Esophagus squamous epithelium (tissue), 5 donors: Measurements from ENCODE around the gene PHOX2A. TPM values are rescaled to one million over a fixed set of nuclear protein-coding genes. Genes with fewer than 3 reads are reported as not detected.

Experiments used
- DNase-seq: peaks from one replicate; lab custom pipeline; 2025; lab: John Stamatoyannopoulos, UW
- H3K27ac ChIP-seq, 4 donors: fragments of 200-600 bp; sonication (generic); one replicate each; pipeline ENCODE4 v1.5.1; 2016 to 2019; ENCODE audit warnings: mild to moderate bottlenecking in 1 of 4
- H3K27me3 ChIP-seq, 4 donors: fragments of 200-600 bp; sonication (generic); 1 replicate in 3 of 4; 2 replicates in 1 of 4; pipeline versions ENCODE4 v1.5.1 to v1.6.0; 2017 to 2021; ENCODE audit warnings: antibody characterized with exemption in 1 of 4
- H3K36me3 ChIP-seq, 3 donors: fragments of 200-600 bp; sonication (generic); one replicate each; pipeline ENCODE4 v1.5.1; 2016 to 2019
- H3K4me1 ChIP-seq, 3 donors: fragments of 200-600 bp; sonication (generic); one replicate each; pipeline ENCODE4 v1.5.1; 2017 to 2019
- H3K4me3 ChIP-seq, 4 donors: fragments of 200-600 bp; sonication (generic); 1 replicate in 3 of 4; 2 replicates in 1 of 4; pipeline ENCODE4 v1.5.1; 2016 to 2019; ENCODE audit warnings: mild to moderate bottlenecking in 2 of 4, moderate library complexity in 1 of 4
- H3K9me3 ChIP-seq, 3 donors: fragments of 200-600 bp; sonication (generic); one replicate each; pipeline ENCODE4 v1.5.1; 2016 to 2019
- CTCF ChIP-seq, 6 experiments: fragments of 450-650 bp in 4 of 6; fragments of 200-600 bp in 2 of 6; sonication (generic) in 2 of 6; IDR thresholded peaks; one replicate each; pipeline ENCODE4 v1.5.1; 2016 to 2019; ENCODE audit warnings: antibody characterized with exemption in 6 of 6, mild to moderate bottlenecking in 4 of 6, moderate library complexity in 4 of 6
- POLR2A ChIP-seq, 4 donors: fragments of 450-650 bp; IDR thresholded peaks; one replicate each; pipeline ENCODE4 v1.6.1; 2017; ENCODE audit warnings: antibody characterized with exemption in 4 of 4, mild to moderate bottlenecking in 4 of 4, moderate library complexity in 3 of 4
- WGBS, 2 donors: methylation state at CpG; one replicate each; pipeline ENCODE4 v1.1.5; 2018; 5-methylcytosine and 5-hydroxymethylcytosine counted together
- intact Hi-C: fragments of 100-400 bp; cut with DNase I; formaldehyde crosslinking; loops from one replicate; pipeline ENCODE4 v1.15.0; 2022
- total RNA-seq, 4 donors: library from RNA; depleted of rRNA; stranded (reverse); fragments of >200 nt; gene quantifications; one replicate each; pipeline ENCODE4 v1.1.0, GENCODE V29; 2016
- donor health status: DM: yes; HTN: yes; CAD: no.

Gene PHOX2A
- total RNA-seq, 4 donors from 2014 or later = not detected

GRCh38 chr11:72223615-72224563 lies 20.1 kb downstream of the PHOX2A start:
- Histone ChIP-seq H3K9me3 (no peaks in the 10 kb centered on the region), H3K4me1 (peaks cover 21 to 49% (median 23%) of the 10 kb centered on the region in 3 donors), H3K27me3 (no peaks in the 10 kb centered on the region), H3K36me3 (peaks cover 7 to 24% (median 11%) of the 10 kb centered on the region in 3 donors), H3K27ac (peak overlapping the region; percentile 94 to 99 (median 98)), H3K4me3 (peak overlapping the region; percentile 72 to 95 (median 83))
- TF ChIP-seq POLR2A (IDR thresholded peaks at IDR 0.05) (peak in 1 of 4 donors; percentile 10), CTCF (IDR thresholded peaks at IDR 0.05) (no peak)
- intact Hi-C loops = no loop called here
- 0 to 1% methylated on average over 13 to 15 of the region's 84 CpGs for WGBS, 2 donors
- no peak for DNase-seq

GRCh38 chr11:72222907-72223614 lies 20.9 kb downstream of the PHOX2A start:
- DNase-seq = peak; percentile 82
- WGBS, 2 donors = 0 to 2% methylated on average over 6 to 36 of the region's 47 CpGs
- Histone ChIP-seq H3K36me3 (peaks cover 0 to 15% (median 4%) of the 10 kb centered on the region in 3 donors), H3K9me3 (no peaks in the 10 kb centered on the region), H3K27ac (peak overlapping the region; percentile 94 to 99 (median 98)), H3K4me1 (peaks cover 21 to 43% (median 23%) of the 10 kb centered on the region in 3 donors), H3K4me3 (peak overlapping the region; percentile 72 to 95 (median 83)), H3K27me3 (peaks cover 0 to 3% (median 0%) of the 10 kb centered on the region in 4 donors)
- intact Hi-C loops = no loop called here
- peak; percentile 43 to 73 (median 61) for TF ChIP-seq CTCF (IDR thresholded peaks at IDR 0.05)
- peak in 3 of 4 donors; percentile 7 to 68 (median 52) for TF ChIP-seq POLR2A (IDR thresholded peaks at IDR 0.05)

GRCh38 chr11:72222106-72222891 lies 21.7 kb downstream of the PHOX2A start:
- H3K27ac ChIP-seq = peak overlapping the region; percentile 94 to 99 (median 98)
- intact Hi-C loops = no loop called here
- TF ChIP-seq CTCF (IDR thresholded peaks at IDR 0.05) (no peak), POLR2A (IDR thresholded peaks at IDR 0.05) (no peak)
- no peaks in the 10 kb centered on the region for H3K9me3 ChIP-seq
- WGBS, 2 donors = 43 to 54% methylated on average over 4 of the region's 6 CpGs
- no peak for DNase-seq
- peak overlapping the region; percentile 72 to 95 (median 83) for H3K4me3 ChIP-seq
- peaks cover 0 to 8% (median 0%) of the 10 kb centered on the region in 3 donors for H3K36me3 ChIP-seq
- peaks cover 16 to 36% (median 18%) of the 10 kb centered on the region in 3 donors for H3K4me1 ChIP-seq
- peaks cover 0 to 5% (median 0%) of the 10 kb centered on the region in 4 donors for H3K27me3 ChIP-seq

GRCh38 chr11:72221386-72222075 lies 22.4 kb downstream of the PHOX2A start:
- Histone ChIP-seq H3K27me3 (peaks cover 0 to 13% (median 0%) of the 10 kb centered on the region in 4 donors), H3K4me3 (no peak overlapping the region), H3K9me3 (no peaks in the 10 kb centered on the region), H3K4me1 (peaks cover 12 to 28% (median 18%) of the 10 kb centered on the region in 3 donors), H3K36me3 (peaks cover 0 to 3% (median 0%) of the 10 kb centered on the region in 3 donors), H3K27ac (peak overlapping the region in 2 of 4 donors; percentile 98 to 99)
- intact Hi-C loops = no loop called here
- TF ChIP-seq CTCF (IDR thresholded peaks at IDR 0.05) (no peak), POLR2A (IDR thresholded peaks at IDR 0.05) (no peak)
- no peak for DNase-seq
- WGBS, 2 donors = 78 to 100% methylated on average over 1 to 7 of the region's 7 CpGs
